Common myeloid progenitor, CD34-positive (primary cell): ENCODE data around the gene MYOZ1.

Experiments used
- CTCF ChIA-PET: fragments of 350-600 bp; sonication (Branson Sonifier 250); formaldehyde crosslinking; loops from one replicate; lab custom pipeline; 2021; ENCODE audit warnings: antibody characterized with exemption; lab: Charles Lee
- POLR2A ChIA-PET: fragments of 350-600 bp; sonication (Branson Sonifier 250); formaldehyde crosslinking; loops from one replicate; lab custom pipeline; 2021; ENCODE audit warnings: antibody characterized with exemption; lab: Charles Lee
- DNase-seq, 3 donors: peaks; one replicate each; pipeline versions ENCODE4 v3.0.0 to v3.0.0-alpha.2; 2013
- H3K27ac ChIP-seq, 2 experiments: 1 replicate in 1 of 2; 2 replicates in 1 of 2; pipeline ENCODE4 v1.7.0; 2013; ENCODE audit warnings: inconsistent platforms in 2 of 2, low read length in 2 of 2, mild to moderate bottlenecking in 2 of 2, low read depth in 1 of 2, moderate library complexity in 1 of 2; ENCODE audit not compliant: severe bottlenecking in 2 of 2, insufficient read depth in 1 of 2, poor library complexity in 1 of 2
- H3K27me3 ChIP-seq, 5 experiments: replicated peaks in 2 of 5; 1 replicate in 3 of 5; 2 replicates in 2 of 5; pipeline versions ENCODE4 v1.6.1 to v1.7.0; 2013; ENCODE audit warnings: low read length in 4 of 5, mild to moderate bottlenecking in 2 of 5, moderate library complexity in 2 of 5, inconsistent platforms in 1 of 5; ENCODE audit not compliant: insufficient read depth in 5 of 5, control insufficient read depth in 4 of 5
- H3K36me3 ChIP-seq, 4 experiments: 1 replicate in 2 of 4; 2 replicates in 2 of 4; pipeline versions ENCODE4 v1.6.1 to v1.7.0; 2013; ENCODE audit warnings: low read length in 3 of 4, control low read depth in 1 of 4, mild to moderate bottlenecking in 1 of 4; ENCODE audit not compliant: control insufficient read depth in 4 of 4, insufficient read depth in 4 of 4
- H3K4me1 ChIP-seq, 4 experiments: 1 replicate in 3 of 4; 2 replicates in 1 of 4; pipeline versions ENCODE4 v1.6.1 to v1.7.1; 2013; ENCODE audit warnings: low read length in 3 of 4, mild to moderate bottlenecking in 3 of 4, control low read depth in 1 of 4, inconsistent platforms in 1 of 4, moderate library complexity in 1 of 4; ENCODE audit not compliant: control insufficient read depth in 4 of 4, insufficient read depth in 4 of 4; ENCODE audit errors: control extremely low read depth in 1 of 4
- H3K4me3 ChIP-seq, 7 experiments: 1 replicate in 4 of 7; 2 replicates in 3 of 7; pipeline versions ENCODE4 v1.5.1 to v1.7.0; 2013; ENCODE audit warnings: mild to moderate bottlenecking in 7 of 7, low read length in 6 of 7, moderate library complexity in 6 of 7, inconsistent platforms in 2 of 7, low read depth in 2 of 7, control low read depth in 1 of 7; ENCODE audit not compliant: insufficient read depth in 4 of 7, control insufficient read depth in 1 of 7; ENCODE audit errors: extremely low read depth in 1 of 7
- H3K9me3 ChIP-seq, 5 experiments: 1 replicate in 4 of 5; 2 replicates in 1 of 5; pipeline versions ENCODE4 v1.6.1 to v1.7.1; 2013; ENCODE audit warnings: low read length in 4 of 5, mild to moderate bottlenecking in 2 of 5, inconsistent platforms in 1 of 5, low read depth in 1 of 5, moderate library complexity in 1 of 5; ENCODE audit not compliant: control insufficient read depth in 4 of 5, insufficient read depth in 2 of 5; ENCODE audit errors: control extremely low read depth in 1 of 5
- WGBS: methylation state at CpG from one replicate; pipeline ENCODE4 v1.1.5; 2013; ENCODE audit not compliant: insufficient coverage; 5-methylcytosine and 5-hydroxymethylcytosine counted together

MYOZ1 gene

GRCh38 chr10:73653195-73653594 is 11.9 kb upstream of the MYOZ1 start:
- WGBS, result 99% methylated on average over 11 of the region's 11 CpGs
- H3K36me3 ChIP-seq, result no peaks in the 10 kb centered on the region
- peaks cover 5 to 37% (median 14%) of the 10 kb centered on the region in 4 experiments for H3K4me1 ChIP-seq
- H3K27me3 ChIP-seq, result no peaks in the 10 kb centered on the region
- CTCF ChIA-PET, result interaction anchor here (1.3 to 2.6 kb wide), 2 partner anchors 9 to 42 kb away, joined by 3 to 11 read pairs; no protein-coding TSS in a partner anchor
- POLR2A ChIA-PET, result no interaction called here
- no peaks in the 10 kb centered on the region for H3K9me3 ChIP-seq
- H3K27ac ChIP-seq, result no peak overlapping the region
- no peak overlapping the region for H3K4me3 ChIP-seq
- no peak for DNase-seq

GRCh38 chr10:73650537-73651331 is 9.5 kb upstream of the MYOZ1 start:
- H3K4me1 ChIP-seq, result peaks cover 5 to 38% (median 20%) of the 10 kb centered on the region in 4 experiments
- ChIA-PET POLR2A (no interaction called here), CTCF (interaction anchor here (1.0 to 1.3 kb wide), 2 partner anchors 121 kb away, joined by 3 to 5 read pairs; no protein-coding TSS in a partner anchor)
- H3K27me3 ChIP-seq, result no peaks in the 10 kb centered on the region
- no peaks in the 10 kb centered on the region for H3K9me3 ChIP-seq
- no peaks in the 10 kb centered on the region for H3K36me3 ChIP-seq
- WGBS, result 95% methylated on average over 2 of the region's 5 CpGs
- H3K4me3 ChIP-seq, result no peak overlapping the region
- peak in 1 of 3 donors; percentile 10 for DNase-seq
- no peak overlapping the region for H3K27ac ChIP-seq

- no peaks in the 10 kb centered on the region for H3K27me3 ChIP-seq
- ChIA-PET POLR2A (no interaction called here), CTCF (interaction anchor here (1.0 to 1.1 kb wide), 2 partner anchors 121 to 132 kb away, joined by 3 to 5 read pairs; no protein-coding TSS in a partner anchor)
- no peak overlapping the region for H3K4me3 ChIP-seq
- no peak overlapping the region for H3K27ac ChIP-seq
- DNase-seq, result no peak
- H3K36me3 ChIP-seq, result no peaks in the 10 kb centered on the region
- peaks cover under 1 to 31% (median 15%) of the 10 kb centered on the region in 4 experiments for H3K4me1 ChIP-seq
- 83% methylated on average over 2 of the region's 6 CpGs for WGBS
- H3K9me3 ChIP-seq, result no peaks in the 10 kb centered on the region
These were observed 8.7 kb upstream of the MYOZ1 start for GRCh38 chr10:73649876-73650536.

DNA sequence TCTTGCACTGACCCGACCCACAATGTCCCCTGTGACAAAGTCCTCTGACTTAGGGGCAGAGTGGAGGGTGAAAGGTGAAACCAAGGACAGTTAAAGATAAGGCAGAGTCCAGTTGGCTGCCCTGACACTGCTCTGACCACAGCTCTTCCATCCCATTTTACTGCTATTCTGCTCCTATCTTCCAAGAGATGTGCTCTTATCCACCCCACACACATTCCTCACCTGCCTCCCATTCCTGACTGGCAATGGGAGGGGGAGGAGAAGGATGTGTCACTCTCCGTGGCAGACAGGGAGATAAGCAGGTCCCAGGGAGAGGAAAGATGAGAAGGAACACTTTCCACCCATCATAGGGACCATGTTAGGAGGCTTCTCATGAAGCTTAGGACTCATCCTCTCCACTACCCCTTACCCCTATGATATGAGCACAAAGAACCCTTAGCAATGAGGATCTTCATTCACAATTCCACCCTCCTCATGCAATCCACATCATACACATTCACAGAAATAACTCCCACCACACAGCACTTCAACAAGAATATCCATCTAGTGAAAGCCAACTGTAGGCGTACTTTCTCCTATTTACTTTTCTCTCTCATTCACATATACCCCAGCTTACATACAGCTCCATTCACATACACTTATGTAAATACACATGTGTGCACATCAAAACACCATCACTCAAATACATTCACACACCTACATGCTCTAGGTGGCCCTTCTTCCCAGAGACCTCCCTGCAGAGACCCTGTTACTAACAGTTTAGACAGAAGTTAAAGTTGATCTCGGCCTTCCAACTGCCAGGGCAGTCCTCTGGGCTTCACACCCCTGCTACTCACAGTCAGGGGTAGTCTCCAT is 7.9 kb upstream of the MYOZ1 start:
- Histone ChIP-seq H3K27me3 (no peaks in the 10 kb centered on the region), H3K4me1 (peaks cover 0 to 25% (median 13%) of the 10 kb centered on the region in 4 experiments), H3K36me3 (no peaks in the 10 kb centered on the region), H3K9me3 (no peaks in the 10 kb centered on the region), H3K27ac (no peak overlapping the region), H3K4me3 (no peak overlapping the region)
- no peak for DNase-seq
- CTCF ChIA-PET, result interaction anchor here (1.0 to 6.3 kb wide), 3 partner anchors 120 to 132 kb away, joined by 3 to 98 read pairs (median 5); no protein-coding TSS in a partner anchor
- 83% methylated on average over 2 of the region's 4 CpGs for WGBS
- POLR2A ChIA-PET, result no interaction called here

DNA sequence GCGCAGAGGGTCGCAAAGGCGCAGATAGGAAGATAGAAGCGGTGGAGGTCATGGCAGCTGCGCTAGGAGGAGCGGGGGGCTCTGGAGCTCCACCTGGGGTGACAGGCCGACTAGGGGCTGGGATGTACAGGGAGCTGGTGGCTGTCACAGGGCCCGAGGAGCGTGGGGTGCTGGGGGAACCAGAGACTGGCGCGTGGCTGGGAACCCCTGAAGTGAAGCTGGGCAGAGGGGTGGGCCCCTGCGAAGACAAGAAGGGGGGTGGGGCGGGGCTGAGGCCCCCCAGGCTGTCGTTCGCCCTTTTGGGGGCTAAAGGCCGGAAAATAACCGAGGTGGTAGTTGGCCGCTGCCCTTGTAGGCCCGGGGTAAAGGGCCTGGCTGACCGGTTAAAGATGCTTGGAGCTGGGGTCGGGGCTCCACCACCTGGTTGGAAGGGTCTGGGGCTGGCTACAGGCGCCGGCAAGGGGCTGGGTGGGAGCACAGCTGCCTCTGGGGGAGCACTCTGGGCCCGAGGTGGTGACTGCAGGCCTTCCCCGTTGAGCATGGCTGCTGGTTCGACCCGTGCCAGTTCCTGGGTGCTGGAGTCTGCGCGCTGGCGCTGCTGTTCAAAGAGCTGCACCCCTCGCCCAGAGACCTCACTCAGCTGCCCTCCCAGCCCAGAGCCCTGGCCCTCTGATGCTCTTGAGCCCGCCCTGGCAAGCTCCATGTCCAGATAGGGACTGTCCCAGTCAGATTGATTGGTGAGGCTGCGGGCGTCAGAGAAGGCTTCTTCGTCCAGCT is 6.8 kb upstream of the MYOZ1 start:
- POLR2A ChIA-PET, result no interaction called here
- no peaks in the 10 kb centered on the region for H3K27me3 ChIP-seq
- DNase-seq, result no peak
- H3K36me3 ChIP-seq, result no peaks in the 10 kb centered on the region
- peak overlapping the region; percentile 64 to 85 (median 74) for H3K4me3 ChIP-seq
- no peak overlapping the region for H3K27ac ChIP-seq
- no peaks in the 10 kb centered on the region for H3K9me3 ChIP-seq
- 43% methylated on average over 30 of the region's 35 CpGs for WGBS
- peaks cover 0 to 31% (median 16%) of the 10 kb centered on the region in 4 experiments for H3K4me1 ChIP-seq
- CTCF ChIA-PET, result interaction anchor here (1.4 to 6.3 kb wide), 2 partner anchors 14 to 119 kb away, joined by 4 to 98 read pairs; no protein-coding TSS in a partner anchor

DNA sequence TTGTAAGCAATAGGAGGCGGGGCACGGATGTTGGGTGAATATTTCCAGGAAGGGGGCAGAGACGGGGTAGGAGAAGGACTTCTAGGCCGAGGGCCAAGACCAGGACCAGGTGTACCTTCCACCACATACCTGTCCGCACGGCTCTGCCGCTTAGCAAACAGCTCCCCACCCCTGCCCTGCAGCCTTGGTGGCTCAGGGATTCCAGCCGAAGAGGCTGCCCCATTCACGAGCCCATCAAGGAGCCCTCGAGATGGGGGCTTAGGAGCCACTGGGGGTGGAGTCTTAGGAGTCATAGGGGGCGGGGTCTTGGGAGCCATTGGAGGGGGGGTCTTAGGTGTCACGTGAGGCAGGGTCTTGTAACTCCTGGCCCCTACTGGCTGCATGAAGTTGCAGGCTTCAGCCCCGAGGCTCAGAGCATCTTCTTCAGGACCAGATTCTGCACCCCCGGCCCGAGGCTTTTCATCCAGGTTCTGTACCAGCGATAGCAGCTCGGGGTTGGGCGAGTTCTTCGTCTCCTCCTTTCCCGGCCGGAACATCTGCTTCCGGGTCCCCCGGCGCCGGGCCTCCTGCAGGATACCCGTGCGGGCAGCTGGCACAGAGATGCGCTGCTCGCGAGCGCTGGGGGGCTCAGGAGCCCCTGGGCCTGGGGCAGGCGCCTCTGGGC is 6.1 kb upstream of the MYOZ1 start:
- POLR2A ChIA-PET, result no interaction called here
- no peak overlapping the region for H3K27ac ChIP-seq
- H3K4me3 ChIP-seq, result peak overlapping the region; percentile 64 to 85 (median 74)
- under 1% methylated on average over 21 of the region's 32 CpGs for WGBS
- H3K27me3 ChIP-seq, result no peaks in the 10 kb centered on the region
- DNase-seq, result peak; percentile 73 to 86 (median 82)
- CTCF ChIA-PET, result interaction anchor here (1.4 to 6.3 kb wide), 4 partner anchors 13 to 124 kb away, joined by 4 to 98 read pairs (median 6); partner anchors contain the start of gene USP54
- H3K4me1 ChIP-seq, result peaks cover 0 to 34% (median 16%) of the 10 kb centered on the region in 4 experiments
- no peaks in the 10 kb centered on the region for H3K36me3 ChIP-seq
- H3K9me3 ChIP-seq, result no peaks in the 10 kb centered on the region
